ENCODE data around the gene ID2. TPM values are rescaled to one million over a fixed set of nuclear protein-coding genes. Genes with fewer than 3 reads are reported as not detected.

ID2 gene
- total RNA-seq, 2 experiments from 2014 or later: 167 to 172 TPM

DNA sequence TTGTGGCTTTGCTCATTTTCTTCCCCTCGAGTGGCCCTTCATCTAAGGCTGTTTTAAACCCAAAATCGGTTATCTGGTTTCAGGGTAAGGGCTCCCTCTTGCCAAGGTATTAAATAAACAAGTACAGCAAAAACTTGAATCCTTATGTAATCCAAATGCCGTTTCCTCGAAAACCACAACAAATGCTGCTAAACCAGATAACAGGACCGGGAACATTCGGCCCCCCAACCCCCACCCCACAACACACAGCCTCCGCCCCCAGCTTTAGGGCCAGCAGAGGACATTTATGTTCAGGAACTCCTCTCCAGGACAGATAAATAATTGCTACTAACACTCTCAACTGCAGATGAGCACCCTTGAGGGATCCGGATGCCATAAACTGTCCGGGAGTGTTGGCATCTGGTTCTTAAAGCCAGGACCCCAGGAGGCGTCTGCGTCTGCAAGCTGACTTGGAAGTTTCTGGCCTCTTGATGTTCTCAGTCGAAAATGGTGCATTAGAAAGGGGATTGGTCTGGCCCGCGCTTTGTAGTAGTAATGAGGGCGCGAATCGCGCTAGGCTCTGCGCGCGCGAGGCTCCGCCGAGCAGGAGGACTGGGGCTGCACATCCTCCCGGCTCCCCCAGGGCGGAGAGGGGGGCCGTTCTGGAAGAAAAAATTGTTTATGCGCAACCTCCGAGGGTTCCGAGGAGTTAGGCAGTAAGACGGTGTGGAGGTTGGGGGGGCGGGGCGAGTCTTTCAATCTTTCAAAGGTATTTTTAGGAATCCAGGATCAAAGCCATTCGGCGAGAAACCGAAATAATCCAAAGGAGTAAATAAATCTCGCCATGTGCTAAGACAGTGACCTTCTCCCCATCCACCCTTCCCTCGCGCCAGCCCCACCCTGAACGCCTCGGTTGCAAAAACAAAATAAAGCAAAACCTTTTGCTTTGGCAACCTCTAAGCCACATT, 3.9 kb upstream of the ID2 start:
- H3K27ac Mint-ChIP-seq: peak overlapping the region; percentile 87
- DNase-seq (peak; percentile 63), ATAC-seq (ENCODE audit: low read depth) (no peak)
- H3K4me3 Mint-ChIP-seq: peak overlapping the region; percentile 99
- H3K27me3 Mint-ChIP-seq: peaks cover 47% of the 10 kb centered on the region
- H3K9me3 Mint-ChIP-seq: peaks cover 18% of the 10 kb centered on the region
- H3K36me3 Mint-ChIP-seq: peaks cover 22% of the 10 kb centered on the region
- POLR2A ChIA-PET: interaction anchor here (0.8 to 6.3 kb wide), 9 partner anchors 8 to 377 kb away, joined by 3 to 122 read pairs (median 3); no protein-coding TSS in a partner anchor
- H3K4me1 Mint-ChIP-seq: peaks cover 29% of the 10 kb centered on the region

DNA sequence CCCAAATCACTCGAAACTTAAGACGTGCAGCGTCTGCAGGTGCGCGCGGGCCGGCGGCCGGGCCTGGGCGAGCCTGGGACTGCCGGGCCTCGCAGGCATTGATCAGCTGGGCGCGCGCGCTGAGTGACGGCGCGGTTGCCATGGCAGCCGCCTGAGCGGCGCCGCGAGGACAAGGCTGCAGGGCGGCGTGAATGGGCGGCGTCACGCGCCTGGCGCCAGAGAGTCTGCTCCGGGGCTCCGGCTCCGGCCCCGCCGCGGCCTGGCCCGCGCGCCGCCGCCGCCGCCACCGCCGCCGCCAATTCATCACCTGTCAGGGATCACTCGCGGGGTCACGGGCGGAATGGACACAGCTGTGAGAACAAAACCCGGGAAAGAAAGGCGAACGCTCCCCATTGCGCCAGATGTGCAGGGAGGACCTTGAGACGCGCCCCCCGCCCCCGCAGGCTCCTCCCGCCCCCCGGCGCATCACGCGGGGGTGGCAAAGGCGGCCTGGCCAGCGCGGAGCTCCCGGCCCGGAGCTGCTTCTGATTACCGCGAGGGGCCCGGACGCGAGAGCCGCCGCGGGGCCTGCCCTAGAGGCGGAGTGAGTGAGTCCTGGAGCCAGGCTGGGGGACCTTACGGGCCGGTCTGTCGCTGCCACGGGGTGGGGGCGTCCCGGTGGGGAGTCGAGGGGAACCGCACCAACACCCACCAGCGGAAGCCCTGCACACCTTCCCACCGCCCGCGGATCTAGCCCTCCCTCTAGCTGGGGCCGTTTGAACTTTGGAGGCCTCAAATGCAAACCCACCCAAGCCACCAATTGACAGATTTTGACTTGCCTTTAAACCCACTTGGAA, 2.9 kb upstream of the ID2 start:
- peaks cover 39% of the 10 kb centered on the region for H3K27me3 Mint-ChIP-seq
- POLR2A ChIA-PET: interaction anchor here (0.8 to 6.3 kb wide), 14 partner anchors 9 to 1248 kb away, joined by 3 to 122 read pairs (median 4); no protein-coding TSS in a partner anchor
- ATAC-seq (ENCODE audit: low read depth) (peak; percentile 50), DNase-seq (peak; percentile 91)
- H3K4me1 Mint-ChIP-seq: peaks cover 31% of the 10 kb centered on the region
- H3K27ac Mint-ChIP-seq: peak overlapping the region; percentile 87
- H3K4me3 Mint-ChIP-seq: peak overlapping the region; percentile 99
- H3K9me3 Mint-ChIP-seq: peaks cover 13% of the 10 kb centered on the region
- peaks cover 26% of the 10 kb centered on the region for H3K36me3 Mint-ChIP-seq

DNA sequence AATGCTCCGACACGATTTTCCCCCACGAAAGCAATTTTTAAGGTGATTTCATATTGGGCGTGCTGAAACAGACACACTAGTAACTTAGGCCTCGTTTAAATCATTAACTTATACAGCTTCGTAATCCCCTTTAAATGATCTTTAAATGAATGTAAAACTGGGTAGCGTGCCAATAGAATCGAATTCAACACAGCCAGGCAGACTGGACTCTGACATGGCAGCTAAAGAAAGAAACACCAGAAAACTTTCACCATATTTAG, 2.4 kb upstream of the ID2 start:
- Mint-ChIP-seq H3K36me3 (peaks cover 24% of the 10 kb centered on the region), H3K4me3 (peak overlapping the region; percentile 99), H3K27me3 (peaks cover 35% of the 10 kb centered on the region), H3K27ac (peak overlapping the region; percentile 60), H3K9me3 (peaks cover 7% of the 10 kb centered on the region), H3K4me1 (peaks cover 33% of the 10 kb centered on the region)
- DNase-seq (no peak), ATAC-seq (ENCODE audit: low read depth) (no peak)
- POLR2A ChIA-PET: interaction anchor here (0.8 to 6.3 kb wide), 11 partner anchors 95 to 1248 kb away, joined by 3 to 122 read pairs (median 4); no protein-coding TSS in a partner anchor

DNA sequence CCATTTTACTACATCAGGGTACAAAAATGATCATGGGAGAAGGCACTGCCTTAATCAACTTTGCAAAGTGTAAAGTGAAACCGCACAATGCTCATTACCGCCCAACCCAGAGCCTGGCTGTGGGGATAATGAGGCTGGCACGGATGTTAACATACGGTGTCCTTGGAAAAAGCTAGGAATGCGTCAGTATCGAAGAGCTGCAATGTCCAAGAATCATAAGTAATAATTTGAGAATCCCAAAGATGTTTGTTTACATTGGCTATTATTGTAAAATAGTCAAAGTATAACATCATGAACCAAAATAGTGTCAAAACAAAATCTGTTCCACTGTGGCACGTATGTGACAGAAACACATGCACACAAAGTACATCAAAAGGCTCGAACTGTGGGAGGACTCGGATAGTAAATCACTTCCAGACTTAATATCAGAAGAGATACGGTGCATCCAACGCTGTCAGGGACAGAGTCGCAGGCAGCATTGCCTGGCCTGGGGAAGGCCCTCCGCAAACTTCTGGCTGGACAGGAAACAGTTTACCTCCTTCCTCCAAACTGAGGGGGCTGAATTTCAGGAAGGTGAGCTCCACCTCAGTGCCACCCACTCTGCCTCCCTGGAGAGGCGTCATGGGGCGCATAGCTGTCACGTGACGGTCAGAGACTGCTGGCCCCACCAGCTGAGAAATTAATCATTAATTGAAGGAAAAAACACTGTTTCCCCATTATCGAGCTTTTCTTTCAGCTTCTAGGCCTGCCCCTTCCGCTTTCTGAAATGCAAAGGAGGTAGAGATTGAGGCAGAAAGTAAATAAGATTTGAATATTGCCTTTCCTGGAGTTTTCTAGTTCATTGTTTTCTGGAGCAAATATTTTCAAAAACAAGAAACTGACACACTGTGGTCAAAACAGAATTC, 1.8 kb upstream of the ID2 start:
- H3K9me3 Mint-ChIP-seq: peaks cover 4% of the 10 kb centered on the region
- POLR2A ChIA-PET: interaction anchor here (0.6 to 6.3 kb wide), 24 partner anchors 14 to 1480 kb away, joined by 3 to 122 read pairs (median 9); no protein-coding TSS in a partner anchor
- peaks cover 22% of the 10 kb centered on the region for H3K36me3 Mint-ChIP-seq
- no peak for ATAC-seq (ENCODE audit: low read depth)
- peak overlapping the region; percentile 99 for H3K4me3 Mint-ChIP-seq
- H3K27ac Mint-ChIP-seq: peak overlapping the region; percentile 60
- peaks cover 30% of the 10 kb centered on the region for H3K27me3 Mint-ChIP-seq
- peaks cover 35% of the 10 kb centered on the region for H3K4me1 Mint-ChIP-seq
- no peak for DNase-seq

DNA sequence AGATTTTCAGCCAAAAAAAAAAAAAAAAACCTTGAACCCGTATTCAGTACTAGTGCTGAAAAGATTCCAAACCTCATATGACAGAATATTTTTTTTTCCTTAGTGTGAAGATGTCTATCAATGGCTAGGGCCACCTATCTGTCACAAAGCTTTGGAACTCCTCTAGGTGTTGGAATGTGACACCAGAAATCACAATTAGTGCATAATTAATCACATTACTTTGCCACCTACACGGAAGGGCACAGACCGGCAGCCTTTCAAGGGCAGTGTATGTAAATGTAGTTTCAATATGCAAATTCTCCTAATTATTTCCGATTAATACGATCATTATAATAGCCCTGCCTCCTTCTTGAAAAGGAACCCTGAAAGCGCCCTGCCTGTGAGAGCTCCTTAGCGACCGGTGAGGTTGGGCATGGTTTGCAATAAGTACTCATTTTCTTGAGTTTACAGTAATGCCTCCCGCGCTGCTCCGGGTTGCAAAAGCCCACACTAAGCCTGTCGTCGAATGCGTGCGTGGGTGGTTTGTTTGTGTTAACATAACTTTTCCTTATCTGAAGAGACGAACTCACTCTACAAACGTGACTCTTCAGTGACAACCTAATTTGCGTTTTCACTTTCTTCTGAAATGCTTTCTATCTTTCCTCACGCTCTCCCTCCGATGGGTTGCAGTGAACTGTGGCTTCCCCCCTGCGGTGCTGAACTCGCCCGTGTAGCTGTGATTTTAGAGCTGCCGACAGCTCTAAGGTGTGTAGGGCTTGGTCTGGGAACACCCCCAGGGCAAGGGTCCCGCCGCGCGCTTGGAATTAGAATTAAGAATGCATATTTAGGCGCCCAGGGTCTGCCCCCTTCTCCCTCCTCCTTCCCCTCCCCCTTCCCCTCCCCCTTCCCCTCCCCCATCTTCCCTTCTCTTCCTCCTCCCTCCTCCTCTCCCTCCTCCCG, 765 bp upstream of the ID2 start:
- DNase-seq: peak; percentile 77
- H3K27ac Mint-ChIP-seq: peak overlapping the region; percentile 90
- peak overlapping the region; percentile 99 for H3K4me3 Mint-ChIP-seq
- peaks cover 20% of the 10 kb centered on the region for H3K27me3 Mint-ChIP-seq
- H3K36me3 Mint-ChIP-seq: peaks cover 22% of the 10 kb centered on the region
- ATAC-seq (ENCODE audit: low read depth): peak; percentile 14
- peaks cover 35% of the 10 kb centered on the region for H3K4me1 Mint-ChIP-seq
- no peaks in the 10 kb centered on the region for H3K9me3 Mint-ChIP-seq
- POLR2A ChIA-PET: interaction anchor here (0.6 to 6.3 kb wide), 59 partner anchors 9 to 1816 kb away, joined by 3 to 122 read pairs (median 5); partner anchors contain the start of genes CMPK2, KIDINS220 and RSAD2

DNA sequence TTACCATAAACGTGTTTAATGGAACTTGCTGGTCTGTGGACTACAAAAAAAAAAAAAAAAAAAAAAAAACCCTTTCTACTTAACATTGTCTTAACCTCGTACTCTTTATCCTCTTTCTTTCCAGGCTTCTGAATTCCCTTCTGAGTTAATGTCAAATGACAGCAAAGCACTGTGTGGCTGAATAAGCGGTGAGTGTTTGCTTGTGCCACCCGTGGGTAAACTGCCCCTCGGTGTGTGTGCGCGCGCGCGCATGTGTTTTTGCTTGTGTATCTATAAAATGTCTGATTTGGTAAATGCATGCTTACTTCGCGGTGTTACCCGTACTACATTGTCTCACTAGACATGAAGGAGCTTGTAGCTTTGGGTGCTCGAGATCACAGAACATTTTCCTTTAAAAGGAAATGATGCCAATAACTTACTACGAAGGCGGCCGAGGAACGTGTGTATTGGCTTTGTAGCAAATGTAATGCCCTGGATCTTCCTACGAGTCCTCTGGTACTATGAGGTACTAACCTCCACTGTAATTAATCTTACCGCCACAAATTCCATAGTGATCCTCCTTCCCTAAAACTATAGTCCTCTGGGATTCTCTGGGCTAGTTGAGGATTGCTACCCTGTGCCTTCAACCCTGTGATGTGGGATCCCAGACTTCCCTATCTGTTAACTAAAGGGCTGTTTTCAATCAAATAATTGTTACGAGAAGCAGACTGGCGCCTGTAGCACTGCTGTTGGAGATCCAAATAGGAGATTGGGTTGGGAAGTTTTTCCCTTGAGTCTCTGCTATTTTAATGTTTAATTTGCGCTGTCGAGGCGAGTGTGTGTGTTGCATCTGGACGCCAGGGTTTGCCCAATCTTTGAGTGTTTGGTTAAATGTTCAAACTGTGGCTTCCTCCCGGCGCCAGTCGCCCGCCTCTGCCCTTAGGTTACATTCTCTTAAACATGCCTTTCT, 1.1 kb downstream of the ID2 start:
- peaks cover 22% of the 10 kb centered on the region for H3K36me3 Mint-ChIP-seq
- H3K27me3 Mint-ChIP-seq: peaks cover 4% of the 10 kb centered on the region
- POLR2A ChIA-PET: interaction anchor here (0.6 to 6.3 kb wide), 42 partner anchors 10 to 1818 kb away, joined by 3 to 122 read pairs (median 8); partner anchors contain the start of genes CMPK2 and KIDINS220
- H3K4me1 Mint-ChIP-seq: peaks cover 24% of the 10 kb centered on the region
- no peaks in the 10 kb centered on the region for H3K9me3 Mint-ChIP-seq
- ATAC-seq (ENCODE audit: low read depth): no peak
- peak overlapping the region; percentile 99 for H3K4me3 Mint-ChIP-seq
- DNase-seq: no peak
- H3K27ac Mint-ChIP-seq: peak overlapping the region; percentile 98

DNA sequence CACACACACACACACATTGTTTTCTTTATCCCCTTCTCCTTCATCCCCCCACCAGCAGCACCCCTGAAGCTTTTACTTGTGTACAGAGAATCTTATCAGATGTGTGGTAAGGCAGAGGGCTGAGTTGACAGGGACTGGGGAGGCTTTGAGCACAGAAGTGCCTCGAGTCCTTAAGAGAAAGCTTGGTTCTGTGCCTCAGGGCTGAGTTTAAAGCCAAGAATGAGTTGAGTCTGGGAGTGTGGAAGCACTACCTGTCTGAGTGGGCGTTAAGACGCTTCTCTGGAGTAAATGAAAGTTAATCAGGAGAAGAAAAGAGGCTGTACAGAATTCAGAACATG, 2.7 kb downstream of the ID2 start:
- no peak for ATAC-seq (ENCODE audit: low read depth)
- Mint-ChIP-seq H3K9me3 (no peaks in the 10 kb centered on the region), H3K36me3 (peaks cover 22% of the 10 kb centered on the region), H3K4me1 (peaks cover 21% of the 10 kb centered on the region), H3K27me3 (peaks cover 8% of the 10 kb centered on the region), H3K4me3 (peak overlapping the region; percentile 99), H3K27ac (peak overlapping the region; percentile 94)
- POLR2A ChIA-PET: interaction anchor here (0.6 to 2.3 kb wide), 25 partner anchors 20 to 1256 kb away, joined by 3 to 26 read pairs (median 3); no protein-coding TSS in a partner anchor
- DNase-seq: no peak

DNA sequence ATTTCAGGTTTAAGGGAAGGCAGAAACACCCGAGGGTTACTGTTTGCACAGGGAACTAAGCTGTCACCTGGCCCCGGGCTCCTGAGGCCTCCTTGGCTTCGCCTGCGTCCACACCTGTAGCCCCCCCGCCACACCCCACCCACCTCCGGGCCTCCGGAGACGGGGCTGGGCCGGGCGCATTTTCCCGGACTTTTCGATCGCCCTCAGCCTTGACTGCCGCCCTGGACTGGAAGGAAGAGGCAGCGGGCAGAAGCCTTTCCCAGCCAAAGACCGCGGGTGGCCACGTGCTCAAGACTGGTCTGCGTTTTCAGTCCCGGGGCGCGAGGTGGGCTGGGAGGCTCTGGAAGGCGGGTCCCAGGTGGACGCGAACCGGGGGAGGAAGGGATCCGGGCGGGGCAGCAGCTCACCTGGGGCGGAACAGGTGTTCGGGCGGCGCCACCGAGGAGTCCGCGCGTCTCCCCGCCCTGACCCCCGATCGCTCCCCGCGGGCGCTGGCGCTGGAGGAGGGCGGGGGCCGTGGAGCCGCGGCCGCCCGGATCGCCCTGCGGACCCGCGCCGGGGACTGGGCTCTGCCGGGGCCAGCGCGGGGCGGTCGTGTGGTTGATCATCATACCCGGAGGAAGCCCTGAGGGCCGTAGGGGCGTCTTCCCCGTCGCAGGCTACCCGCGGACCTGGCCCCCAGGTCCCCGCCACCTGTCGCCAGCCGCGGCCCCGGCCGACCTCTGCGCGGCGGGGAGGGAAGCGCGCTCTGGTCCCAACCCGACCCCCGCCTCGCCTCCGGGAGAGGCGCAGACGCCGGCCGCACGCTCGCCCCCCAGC, 3.2 kb downstream of the ID2 start:
- Mint-ChIP-seq H3K9me3 (no peaks in the 10 kb centered on the region), H3K27me3 (peaks cover 10% of the 10 kb centered on the region), H3K27ac (peak overlapping the region; percentile 94), H3K4me1 (peaks cover 16% of the 10 kb centered on the region), H3K4me3 (peak overlapping the region; percentile 99), H3K36me3 (peaks cover 22% of the 10 kb centered on the region)
- POLR2A ChIA-PET: interaction anchor here (0.6 to 2.3 kb wide), 25 partner anchors 21 to 1257 kb away, joined by 3 to 26 read pairs (median 3); no protein-coding TSS in a partner anchor
- ATAC-seq (ENCODE audit: low read depth) (peak; percentile 2), DNase-seq (peak; percentile 74)

DNA sequence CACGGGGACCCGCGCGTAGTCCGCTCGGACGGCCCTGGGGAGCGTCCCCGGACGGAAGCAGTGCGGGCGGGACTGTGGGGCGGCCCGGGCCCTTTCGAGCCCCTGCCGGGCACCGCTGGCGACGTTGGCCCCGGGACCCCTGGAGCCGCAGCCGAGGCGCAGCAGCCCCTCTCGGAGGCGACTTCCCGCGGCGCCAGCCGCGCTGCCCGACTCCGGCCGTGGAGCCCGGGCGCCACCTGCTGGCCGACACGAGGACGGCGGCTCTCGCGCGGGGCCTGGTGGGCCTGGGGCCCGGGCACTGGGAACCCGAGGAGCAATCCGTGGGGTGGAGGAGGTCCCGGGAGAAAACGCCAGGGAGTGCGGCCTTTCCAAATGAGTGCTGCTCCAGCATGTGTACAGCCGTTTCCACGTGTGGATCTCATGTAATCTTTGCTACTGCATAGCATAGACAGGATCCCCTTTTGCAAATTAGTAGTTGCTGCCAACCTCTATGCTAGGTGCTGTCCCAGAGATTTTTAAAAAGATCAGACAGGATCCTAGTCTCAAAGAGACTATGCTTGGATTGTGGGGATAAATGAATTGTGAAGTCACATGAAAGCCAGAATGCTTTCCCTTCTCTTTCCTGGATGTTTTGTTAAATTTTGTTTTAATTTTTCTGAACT, 4.0 kb downstream of the ID2 start:
- H3K4me1 Mint-ChIP-seq: peaks cover 13% of the 10 kb centered on the region
- H3K36me3 Mint-ChIP-seq: peaks cover 22% of the 10 kb centered on the region
- peak; percentile 94 for DNase-seq
- H3K27ac Mint-ChIP-seq: peak overlapping the region; percentile 15
- peak; percentile 11 for ATAC-seq (ENCODE audit: low read depth)
- peak overlapping the region; percentile 44 for H3K4me3 Mint-ChIP-seq
- H3K9me3 Mint-ChIP-seq: no peaks in the 10 kb centered on the region
- peaks cover 10% of the 10 kb centered on the region for H3K27me3 Mint-ChIP-seq
- POLR2A ChIA-PET: interaction anchor here (0.6 to 2.3 kb wide), 11 partner anchors 142 to 1258 kb away, joined by 3 to 26 read pairs (median 4); no protein-coding TSS in a partner anchor

All from activated naive CD8-positive, alpha-beta T cell treated with anti-CD3 and anti-CD28 coated beads, Interleukin-2, amount 10 ng/mL, durations not matched to agents 7 days and 5 days (primary cell).